ENCODE measurements around the gene SLC25A51.

GRCh38 chr9:37950561-37950960, 46.6 kb upstream of the SLC25A51 start:
- TF ChIP-seq, protein P1, sequence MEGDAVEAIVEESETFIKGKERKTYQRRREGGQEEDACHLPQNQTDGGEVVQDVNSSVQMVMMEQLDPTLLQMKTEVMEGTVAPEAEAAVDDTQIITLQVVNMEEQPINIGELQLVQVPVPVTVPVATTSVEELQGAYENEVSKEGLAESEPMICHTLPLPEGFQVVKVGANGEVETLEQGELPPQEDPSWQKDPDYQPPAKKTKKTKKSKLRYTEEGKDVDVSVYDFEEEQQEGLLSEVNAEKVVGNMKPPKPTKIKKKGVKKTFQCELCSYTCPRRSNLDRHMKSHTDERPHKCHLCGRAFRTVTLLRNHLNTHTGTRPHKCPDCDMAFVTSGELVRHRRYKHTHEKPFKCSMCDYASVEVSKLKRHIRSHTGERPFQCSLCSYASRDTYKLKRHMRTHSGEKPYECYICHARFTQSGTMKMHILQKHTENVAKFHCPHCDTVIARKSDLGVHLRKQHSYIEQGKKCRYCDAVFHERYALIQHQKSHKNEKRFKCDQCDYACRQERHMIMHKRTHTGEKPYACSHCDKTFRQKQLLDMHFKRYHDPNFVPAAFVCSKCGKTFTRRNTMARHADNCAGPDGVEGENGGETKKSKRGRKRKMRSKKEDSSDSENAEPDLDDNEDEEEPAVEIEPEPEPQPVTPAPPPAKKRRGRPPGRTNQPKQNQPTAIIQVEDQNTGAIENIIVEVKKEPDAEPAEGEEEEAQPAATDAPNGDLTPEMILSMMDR (IDR thresholded peaks at IDR 0.05): no peak
- no peak for TF ChIP-seq POLR2A (IDR thresholded peaks at IDR 0.05)
